Tibial nerve (tissue), 3 donors: ENCODE data around the gene POU1F1.

Experiments used
- POLR2A ChIP-seq, 2 donors: fragments of 450-650 bp; IDR thresholded peaks; one replicate each; pipeline ENCODE4 v1.6.1; 2017; ENCODE audit warnings: antibody characterized with exemption in 2 of 2, mild to moderate bottlenecking in 2 of 2, moderate library complexity in 2 of 2
- TF ChIP-seq, protein P1 (sequence below), 5 experiments: fragments of 200-600 bp in 3 of 5; fragments of 450-650 bp in 2 of 5; sonication (generic) in 3 of 5; IDR thresholded peaks; one replicate each; pipeline ENCODE4 v1.5.1; 2016 to 2019; ENCODE audit warnings: antibody characterized with exemption in 5 of 5, mild to moderate bottlenecking in 3 of 5, moderate library complexity in 2 of 5

DNA sequence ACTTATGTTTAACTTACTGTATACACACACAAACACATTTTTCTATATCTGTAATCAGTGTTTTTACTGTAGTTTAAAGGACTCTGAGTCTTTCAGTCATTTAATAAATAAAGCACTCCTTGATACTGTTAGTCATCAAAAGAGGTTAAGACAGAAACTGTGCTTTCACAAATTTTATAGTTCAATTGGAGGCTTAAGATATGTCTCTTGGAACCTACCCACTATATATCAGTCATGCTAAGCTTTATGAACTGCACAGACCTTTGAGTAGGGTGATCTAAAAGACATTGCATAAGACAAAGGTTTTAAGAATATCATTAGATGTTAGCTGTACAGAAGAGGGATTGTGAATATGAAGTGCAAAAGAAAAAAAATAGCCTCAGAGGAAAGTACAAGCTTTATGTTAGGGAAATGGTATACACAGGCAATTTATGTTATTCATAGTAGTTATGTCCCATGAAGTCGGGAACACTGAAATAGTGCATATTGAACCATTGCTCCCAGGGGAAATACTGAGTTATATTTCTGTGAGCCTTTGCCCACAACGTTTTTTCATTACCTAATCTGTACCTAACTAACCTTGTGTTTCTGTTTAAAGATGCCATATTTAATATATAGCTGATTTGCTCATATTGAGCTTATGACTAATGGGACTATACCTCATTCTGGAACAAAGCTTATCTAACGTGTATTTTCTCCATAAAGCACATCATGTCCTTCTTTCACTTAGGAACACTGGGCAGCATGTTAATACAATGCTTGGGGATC is 29.5 kb downstream of the POU1F1 start:
- TF ChIP-seq, protein P1, sequence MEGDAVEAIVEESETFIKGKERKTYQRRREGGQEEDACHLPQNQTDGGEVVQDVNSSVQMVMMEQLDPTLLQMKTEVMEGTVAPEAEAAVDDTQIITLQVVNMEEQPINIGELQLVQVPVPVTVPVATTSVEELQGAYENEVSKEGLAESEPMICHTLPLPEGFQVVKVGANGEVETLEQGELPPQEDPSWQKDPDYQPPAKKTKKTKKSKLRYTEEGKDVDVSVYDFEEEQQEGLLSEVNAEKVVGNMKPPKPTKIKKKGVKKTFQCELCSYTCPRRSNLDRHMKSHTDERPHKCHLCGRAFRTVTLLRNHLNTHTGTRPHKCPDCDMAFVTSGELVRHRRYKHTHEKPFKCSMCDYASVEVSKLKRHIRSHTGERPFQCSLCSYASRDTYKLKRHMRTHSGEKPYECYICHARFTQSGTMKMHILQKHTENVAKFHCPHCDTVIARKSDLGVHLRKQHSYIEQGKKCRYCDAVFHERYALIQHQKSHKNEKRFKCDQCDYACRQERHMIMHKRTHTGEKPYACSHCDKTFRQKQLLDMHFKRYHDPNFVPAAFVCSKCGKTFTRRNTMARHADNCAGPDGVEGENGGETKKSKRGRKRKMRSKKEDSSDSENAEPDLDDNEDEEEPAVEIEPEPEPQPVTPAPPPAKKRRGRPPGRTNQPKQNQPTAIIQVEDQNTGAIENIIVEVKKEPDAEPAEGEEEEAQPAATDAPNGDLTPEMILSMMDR (IDR thresholded peaks at IDR 0.05), result no peak
- no peak for TF ChIP-seq POLR2A (IDR thresholded peaks at IDR 0.05)
